GM12864 (cell line): ENCODE measurements around the gene SCN2B.

ENCODE experiments used
- DNase-seq: peaks from one replicate; pipeline ENCODE4 v3.0.0-alpha.2; 2011; ENCODE audit warnings: low read depth
- H3K4me3 ChIP-seq: 2 replicates; pipeline ENCODE4 v1.5.1; 2011; ENCODE audit warnings: mild to moderate bottlenecking, low read depth, low read length, control low read depth
- TF ChIP-seq, protein P1 (sequence below): IDR thresholded peaks from 2 replicates; pipeline ENCODE4 v1.5.1; 2011; ENCODE audit warnings: low read depth, mild to moderate bottlenecking, moderate library complexity, low read length, control low read depth, inconsistent platforms; ENCODE audit errors: missing control alignments

SCN2B gene

DNA sequence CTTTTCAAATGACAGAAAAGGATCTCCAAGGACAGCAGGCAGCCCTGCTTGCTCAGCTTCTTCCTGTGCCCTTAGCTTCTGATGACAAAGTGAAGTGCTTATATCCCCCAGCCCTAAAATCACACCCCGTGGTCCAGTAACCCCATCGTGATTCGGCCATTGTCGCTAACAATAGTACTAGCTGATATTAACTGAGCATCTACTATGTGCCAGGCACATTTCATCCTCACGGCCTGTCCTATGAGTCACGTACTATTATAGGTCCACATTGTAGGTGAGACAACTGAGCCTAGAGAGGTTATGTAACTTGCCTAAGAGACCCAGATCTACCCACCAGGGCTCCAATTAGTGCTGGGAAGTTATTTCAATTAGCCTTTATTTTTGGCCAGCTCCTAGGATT lies 29.9 kb downstream of the SCN2B start:
- TF ChIP-seq, protein P1, sequence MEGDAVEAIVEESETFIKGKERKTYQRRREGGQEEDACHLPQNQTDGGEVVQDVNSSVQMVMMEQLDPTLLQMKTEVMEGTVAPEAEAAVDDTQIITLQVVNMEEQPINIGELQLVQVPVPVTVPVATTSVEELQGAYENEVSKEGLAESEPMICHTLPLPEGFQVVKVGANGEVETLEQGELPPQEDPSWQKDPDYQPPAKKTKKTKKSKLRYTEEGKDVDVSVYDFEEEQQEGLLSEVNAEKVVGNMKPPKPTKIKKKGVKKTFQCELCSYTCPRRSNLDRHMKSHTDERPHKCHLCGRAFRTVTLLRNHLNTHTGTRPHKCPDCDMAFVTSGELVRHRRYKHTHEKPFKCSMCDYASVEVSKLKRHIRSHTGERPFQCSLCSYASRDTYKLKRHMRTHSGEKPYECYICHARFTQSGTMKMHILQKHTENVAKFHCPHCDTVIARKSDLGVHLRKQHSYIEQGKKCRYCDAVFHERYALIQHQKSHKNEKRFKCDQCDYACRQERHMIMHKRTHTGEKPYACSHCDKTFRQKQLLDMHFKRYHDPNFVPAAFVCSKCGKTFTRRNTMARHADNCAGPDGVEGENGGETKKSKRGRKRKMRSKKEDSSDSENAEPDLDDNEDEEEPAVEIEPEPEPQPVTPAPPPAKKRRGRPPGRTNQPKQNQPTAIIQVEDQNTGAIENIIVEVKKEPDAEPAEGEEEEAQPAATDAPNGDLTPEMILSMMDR: no peak
- DNase-seq: no peak
- no peak overlapping the region for H3K4me3 ChIP-seq

DNA sequence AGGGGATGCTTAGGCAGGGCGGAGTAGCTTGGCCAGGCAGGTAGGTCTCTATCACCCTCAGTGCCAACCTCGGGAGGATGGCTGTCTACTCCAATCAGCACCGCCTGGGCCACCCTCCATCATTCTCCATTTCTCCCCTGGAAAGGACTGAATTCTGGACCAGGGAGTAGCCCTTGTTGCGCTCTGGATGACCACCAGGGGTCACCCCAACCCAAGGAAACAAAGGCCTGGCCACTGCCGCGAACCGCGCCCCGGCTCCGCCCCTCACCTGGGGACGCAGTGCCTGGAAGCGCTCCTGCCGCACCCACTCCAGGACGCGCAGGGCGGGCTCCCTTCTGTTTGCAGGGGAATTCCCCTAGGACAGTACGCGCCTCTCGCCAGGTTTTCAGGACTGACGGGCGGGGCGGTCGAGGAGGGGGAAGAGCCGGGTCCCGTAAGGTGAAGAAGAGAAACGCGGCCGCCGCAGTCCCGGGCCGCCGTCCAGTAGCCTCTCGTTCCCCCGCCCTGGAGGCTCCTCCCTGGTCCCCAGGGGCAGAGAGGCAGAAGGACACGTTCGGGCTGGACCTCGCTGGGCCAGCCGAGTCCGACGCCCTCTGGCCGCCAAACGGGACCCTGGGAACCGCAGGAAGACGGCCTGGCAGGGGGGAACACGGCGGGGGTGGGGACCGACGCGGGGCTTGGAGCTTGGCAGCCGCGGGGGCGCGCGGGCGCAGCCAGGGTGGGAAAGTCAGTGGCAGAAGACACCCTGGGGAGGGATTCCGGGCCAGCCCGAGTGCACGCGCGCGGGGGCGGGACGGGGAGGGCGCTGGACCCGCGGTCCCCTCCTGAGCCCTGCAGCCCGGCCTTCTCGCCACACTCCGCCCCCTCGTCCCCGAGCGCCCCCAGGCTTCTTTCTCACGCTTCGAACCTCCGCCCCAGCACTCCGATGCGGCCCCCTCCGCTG lies 30.9 kb downstream of the SCN2B start:
- DNase-seq: peak; percentile 38
- peak overlapping the region; percentile 47 for H3K4me3 ChIP-seq
- TF ChIP-seq, protein P1: peak; percentile 87

DNA sequence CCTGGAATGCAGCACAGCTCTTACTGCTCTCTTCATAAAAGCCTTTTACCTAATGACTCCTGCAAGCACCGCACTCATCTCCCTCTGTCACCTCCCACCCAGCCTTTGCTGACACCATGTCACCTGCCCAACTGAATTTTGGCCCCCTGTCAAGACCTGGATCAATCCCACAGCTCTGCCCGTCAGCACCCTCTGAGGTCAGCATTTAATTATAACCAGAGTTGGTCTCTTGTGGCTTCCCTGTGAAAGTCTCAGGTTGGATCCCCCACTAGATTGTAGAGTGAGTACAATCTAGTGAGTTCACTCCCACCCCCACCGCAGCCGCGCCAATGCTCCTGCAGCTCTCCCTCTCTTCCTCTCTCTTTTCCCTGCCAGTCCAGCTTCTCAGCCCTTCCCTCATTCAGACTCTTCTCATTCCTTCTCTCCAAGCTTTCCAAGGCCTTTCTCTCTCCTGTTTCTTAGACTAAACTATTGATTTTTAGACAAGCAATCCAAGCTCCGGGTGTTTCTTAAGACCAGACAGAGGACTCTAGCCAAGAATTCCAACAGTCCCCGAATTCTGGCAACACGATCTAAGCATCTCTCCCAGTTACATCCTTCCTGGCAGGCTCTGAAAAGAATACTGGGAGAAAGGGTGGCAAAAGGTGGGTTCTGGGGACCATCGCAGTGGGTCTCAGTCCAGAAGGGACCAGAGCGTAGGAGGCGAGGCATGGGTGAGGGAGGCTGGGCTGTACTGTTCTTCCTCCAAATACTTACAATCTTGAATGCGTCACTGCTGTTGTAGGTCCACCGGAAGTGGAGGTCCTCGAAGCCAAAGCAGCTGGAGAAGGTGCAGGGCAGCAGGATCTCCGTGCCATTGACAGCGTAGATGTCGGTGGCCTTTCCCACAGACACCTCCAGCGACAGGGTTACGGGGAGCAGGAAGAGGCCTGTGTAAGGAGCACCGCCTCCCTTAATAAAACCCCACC lies 31.9 kb downstream of the SCN2B start:
- no peak overlapping the region for H3K4me3 ChIP-seq
- DNase-seq: no peak
- TF ChIP-seq, protein P1: no peak

DNA sequence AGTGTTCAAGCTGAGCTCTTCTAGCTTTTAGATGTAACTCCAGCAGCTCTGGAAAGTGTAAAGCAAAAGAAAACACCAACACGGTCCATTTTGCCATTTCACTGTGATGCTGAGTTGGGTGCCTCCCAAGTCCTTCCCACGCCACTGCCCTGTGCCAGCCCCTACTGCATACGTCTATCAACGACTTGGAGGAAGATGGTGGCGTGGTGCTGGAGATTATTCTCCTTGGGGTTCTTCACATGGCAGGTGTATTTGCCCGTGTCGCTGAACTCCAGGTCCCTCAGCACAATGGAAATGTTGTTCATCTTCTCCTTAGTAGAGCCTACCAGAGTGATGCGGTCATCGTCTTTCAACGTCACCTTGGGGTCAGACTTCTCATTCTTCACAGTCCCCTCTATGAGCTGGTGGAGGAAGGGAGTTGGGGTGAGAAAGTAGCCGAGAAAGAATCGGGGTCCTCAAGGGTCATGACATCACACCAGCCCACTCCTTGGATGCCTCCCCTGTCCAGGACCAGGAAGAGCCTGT lies 32.7 kb downstream of the SCN2B start:
- TF ChIP-seq, protein P1: no peak
- H3K4me3 ChIP-seq: no peak overlapping the region
- DNase-seq: no peak

DNA sequence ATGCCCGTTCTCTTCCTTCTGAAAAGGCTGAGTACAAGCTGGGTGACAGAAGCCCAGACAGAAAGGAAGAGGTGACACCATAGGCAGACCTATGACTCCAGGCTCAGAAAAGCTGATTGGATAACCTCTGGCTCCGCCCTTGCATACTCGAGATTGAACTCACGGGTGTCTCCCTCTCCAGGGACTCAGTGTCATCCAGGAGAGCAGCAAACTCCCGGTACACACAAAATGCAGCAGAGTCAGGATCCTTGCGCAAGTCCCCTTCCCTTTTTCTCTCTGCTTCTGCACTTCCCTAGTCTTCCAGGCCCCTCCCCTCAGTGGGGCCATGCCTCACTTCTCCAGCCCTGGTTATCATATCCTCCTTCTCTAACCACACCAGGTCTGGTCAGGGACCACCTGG lies 33.6 kb downstream of the SCN2B start:
- no peak overlapping the region for H3K4me3 ChIP-seq
- no peak for DNase-seq
- TF ChIP-seq, protein P1: no peak

DNA sequence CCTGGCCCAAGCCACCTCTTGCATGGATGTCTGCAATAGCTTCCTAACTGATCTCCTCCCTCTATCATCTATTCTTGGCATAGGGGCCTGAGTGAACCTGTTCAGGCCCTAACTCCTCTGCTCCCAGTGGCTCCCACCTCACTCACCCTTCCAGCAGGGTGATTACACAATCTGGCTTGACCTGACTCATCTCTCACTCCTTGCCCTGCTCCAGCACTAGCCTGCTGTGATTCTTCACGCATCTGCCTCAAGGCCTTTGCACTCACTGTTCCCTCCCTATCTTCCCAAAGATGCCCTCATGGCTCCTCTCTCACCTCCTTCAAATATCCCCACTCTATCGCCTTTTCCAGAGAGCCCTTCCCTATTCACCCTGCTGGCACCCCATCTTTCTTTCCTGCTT lies 34.4 kb downstream of the SCN2B start:
- TF ChIP-seq, protein P1: no peak
- H3K4me3 ChIP-seq: no peak overlapping the region
- DNase-seq: no peak
